ENCODE measurements around the gene FAM83G. TPM values are rescaled to one million over a fixed set of nuclear protein-coding genes. Genes with fewer than 3 reads are reported as not detected.

FAM83G gene
- total and polyA plus RNA-seq, 2 donors (not counting 3 experiments of a cell fraction or from before 2014, with no cell fraction given), result 7.0 to 10.9 TPM

DNA sequence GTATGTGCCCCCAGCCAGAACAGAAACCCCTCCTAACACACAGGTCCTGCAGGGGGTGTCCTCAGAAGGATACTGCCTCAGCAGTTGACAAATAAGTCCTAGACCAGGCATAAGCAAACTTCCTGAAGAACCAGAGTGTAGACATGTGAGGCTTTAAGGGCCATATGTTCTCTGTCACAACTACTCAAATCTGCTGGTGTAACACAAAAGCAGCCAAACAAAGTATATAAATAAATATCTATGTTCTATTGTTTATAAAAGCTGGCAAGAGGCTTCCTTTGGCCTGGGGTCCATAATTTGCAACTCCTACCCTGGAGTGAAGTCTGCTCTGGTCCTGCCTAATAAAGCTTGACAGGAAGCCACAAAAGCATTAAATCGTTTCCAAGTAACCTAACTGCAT is 9.9 kb downstream of the FAM83G start:
- no TSS peak for BruUV-seq (replicated peaks)
- H3K36me3 ChIP-seq (ENCODE audit: control insufficient read depth in 2 of 2, extremely low read depth in 1 of 2, insufficient read depth in 2 of 2, low read length in 2 of 2), result peaks cover 0 to 2% of the 10 kb centered on the region in 2 experiments
- H3K27ac ChIP-seq (ENCODE audit: insufficient read depth, low read depth, low read length), result no peak overlapping the region
- intact Hi-C loops (cut with micrococcal nuclease) (no loop called here), dilution Hi-C loops (cut with MboI; ENCODE audit: extremely low pct_ligation_motif_present, low sequenced_read_pairs) (no loop called here)
- H3K9ac ChIP-seq (replicated peaks; ENCODE audit: extremely low read depth, insufficient read depth, low read length), result no peak overlapping the region
- TF ChIP-seq GATA2 (IDR thresholded peaks at IDR 0.05; ENCODE audit: insufficient read depth, insufficient read length, low read depth, low read length) (no peak), MYC (IDR thresholded peaks at IDR 0.05; ENCODE audit: low read depth, low read length) (no peak), FOS (IDR thresholded peaks at IDR 0.05; ENCODE audit: borderline replicate concordance, insufficient read depth, low read length) (no peak), POLR2AphosphoS5 (IDR thresholded peaks at IDR 0.05; ENCODE audit: insufficient read depth, low read depth, low read length) (no peak), EZH2 (IDR thresholded peaks at IDR 0.05; ENCODE audit: borderline replicate concordance, low read depth, low read length, severe bottlenecking) (no peak)
- TF ChIP-seq, protein P1, sequence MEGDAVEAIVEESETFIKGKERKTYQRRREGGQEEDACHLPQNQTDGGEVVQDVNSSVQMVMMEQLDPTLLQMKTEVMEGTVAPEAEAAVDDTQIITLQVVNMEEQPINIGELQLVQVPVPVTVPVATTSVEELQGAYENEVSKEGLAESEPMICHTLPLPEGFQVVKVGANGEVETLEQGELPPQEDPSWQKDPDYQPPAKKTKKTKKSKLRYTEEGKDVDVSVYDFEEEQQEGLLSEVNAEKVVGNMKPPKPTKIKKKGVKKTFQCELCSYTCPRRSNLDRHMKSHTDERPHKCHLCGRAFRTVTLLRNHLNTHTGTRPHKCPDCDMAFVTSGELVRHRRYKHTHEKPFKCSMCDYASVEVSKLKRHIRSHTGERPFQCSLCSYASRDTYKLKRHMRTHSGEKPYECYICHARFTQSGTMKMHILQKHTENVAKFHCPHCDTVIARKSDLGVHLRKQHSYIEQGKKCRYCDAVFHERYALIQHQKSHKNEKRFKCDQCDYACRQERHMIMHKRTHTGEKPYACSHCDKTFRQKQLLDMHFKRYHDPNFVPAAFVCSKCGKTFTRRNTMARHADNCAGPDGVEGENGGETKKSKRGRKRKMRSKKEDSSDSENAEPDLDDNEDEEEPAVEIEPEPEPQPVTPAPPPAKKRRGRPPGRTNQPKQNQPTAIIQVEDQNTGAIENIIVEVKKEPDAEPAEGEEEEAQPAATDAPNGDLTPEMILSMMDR (IDR thresholded peaks at IDR 0.05; ENCODE audit: extremely low read depth in 1 of 2, insufficient read depth in 1 of 2, low read depth in 1 of 2, low read length in 2 of 2), result no peak
- TF ChIP-seq, protein P2, sequence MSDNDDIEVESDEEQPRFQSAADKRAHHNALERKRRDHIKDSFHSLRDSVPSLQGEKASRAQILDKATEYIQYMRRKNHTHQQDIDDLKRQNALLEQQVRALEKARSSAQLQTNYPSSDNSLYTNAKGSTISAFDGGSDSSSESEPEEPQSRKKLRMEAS (IDR thresholded peaks at IDR 0.05; ENCODE audit: insufficient read depth, insufficient read length), result no peak
- ChIA-PET POLR2A (no interaction called here), CTCF (no interaction called here)
- H3K79me2 ChIP-seq (ENCODE audit: control insufficient read depth, insufficient read depth, low read length), result peaks cover 31% of the 10 kb centered on the region
- no peak for FAIRE-seq
- H3K4me3 ChIP-seq (replicated peaks in 1 of 3; ENCODE audit: insufficient read depth in 1 of 3, low read depth in 1 of 3, low read length in 3 of 3), result no peak overlapping the region
- H3K9me1 ChIP-seq (replicated peaks; ENCODE audit: control insufficient read depth, extremely low read depth, insufficient read depth, low read length), result no peaks in the 10 kb centered on the region
- H3K27me3 ChIP-seq (ENCODE audit: control insufficient read depth in 2 of 2, insufficient read depth in 2 of 2, low read length in 2 of 2), result no peaks in the 10 kb centered on the region
- no peak overlapping the region for H2AFZ ChIP-seq (ENCODE audit: low read depth, low read length)
- H4K20me1 ChIP-seq (replicated peaks; ENCODE audit: control insufficient read depth, extremely low read depth, insufficient read depth, low read length), result no peaks in the 10 kb centered on the region
- no peaks in the 10 kb centered on the region for H3K9me3 ChIP-seq (replicated peaks; ENCODE audit: control insufficient read depth, insufficient read depth, low read length)
- H3K4me1 ChIP-seq (ENCODE audit: control insufficient read depth, extremely low read depth, insufficient read depth, low read length), result no peaks in the 10 kb centered on the region
- H3K4me2 ChIP-seq (ENCODE audit: insufficient read depth, low read length), result no peak overlapping the region
- DNase-seq (ENCODE audit: low read depth, low spot score), result no peak

Measured in endothelial cell of umbilical vein (primary cell).